ENCODE measurements around the gene SELPLG. TPM values are rescaled to one million over a fixed set of nuclear protein-coding genes. Genes with fewer than 3 reads are reported as not detected.

SELPLG gene
- total RNA-seq, 1 donor from 2014 or later, result 5.8 TPM

- Histone ChIP-seq H2AFZ (ENCODE audit: low read depth, low read length) (no peak overlapping the region), H3K36me3 (ENCODE audit: insufficient read depth, low read length) (peaks cover 13% of the 10 kb centered on the region), H3K4me2 (ENCODE audit: low read length) (no peak overlapping the region), H4K20me1 (ENCODE audit: insufficient read depth, low read length) (no peaks in the 10 kb centered on the region), H3K9me3 (ENCODE audit: insufficient read depth, low read depth, low read length) (no peaks in the 10 kb centered on the region), H3K27ac (ENCODE audit: low read depth, low read length) (no peak overlapping the region), H3K79me2 (ENCODE audit: insufficient read depth, low read length) (no peaks in the 10 kb centered on the region), H3K4me1 (ENCODE audit: insufficient read depth, low read length) (peaks cover 5% of the 10 kb centered on the region), H3K27me3 (ENCODE audit: insufficient read depth, low read length) (no peaks in the 10 kb centered on the region), H3K4me3 (ENCODE audit: insufficient read depth, low read depth, low read length) (no peak overlapping the region), H3K9ac (ENCODE audit: low read length) (no peak overlapping the region)
- peaks cover 11% of the 10 kb centered on the region for H3K4me1 Mint-ChIP-seq (ENCODE audit: low read depth, unreplicated experiment)
- H3K9me3 Mint-ChIP-seq (ENCODE audit: unreplicated experiment), result peaks cover 3% of the 10 kb centered on the region
- FAIRE-seq (no peak), DNase-seq (ENCODE audit: low read depth) (peak; percentile 33)
- H3K36me3 Mint-ChIP-seq (ENCODE audit: low read depth, unreplicated experiment), result peaks cover 5% of the 10 kb centered on the region
- no peak overlapping the region for H3K4me3 Mint-ChIP-seq (ENCODE audit: unreplicated experiment)
- no peak overlapping the region for H3K27ac Mint-ChIP-seq (ENCODE audit: unreplicated experiment)
- no peak for TF ChIP-seq EZH2 (IDR thresholded peaks at IDR 0.05; ENCODE audit: insufficient read depth, low read length)
- TF ChIP-seq CTCF (IDR thresholded peaks at IDR 0.05; ENCODE audit: insufficient read depth, low read depth, low read length), result no peak
- no peaks in the 10 kb centered on the region for H3K27me3 Mint-ChIP-seq (ENCODE audit: low read depth, unreplicated experiment)
These were observed 61.4 kb downstream of the SELPLG start for GRCh38 chr12:108572166-108572790.

Small RNAs within 50 kb of the gene (microRNA-seq; reads per million reads assigned to microRNA genes)
- gene MIR4496, result not detected

Other genes with a start within 250 kb of the SELPLG start
- 3.5 and 4.7 TPM in 2 replicates for gene FICD, start 118.6 kb downstream of the SELPLG start, total RNA-seq
- gene SART3, start 72.7 kb downstream of the SELPLG start, total RNA-seq, result 39.9 and 48.4 TPM in 2 replicates
- 121 and 124 TPM in 2 replicates for gene ISCU, start 71.3 kb downstream of the SELPLG start, total RNA-seq
- 0.91 and 1.8 TPM in 2 replicates for gene TMEM119, start 35.8 kb downstream of the SELPLG start, total RNA-seq
- gene CORO1C, start 97.6 kb upstream of the SELPLG start, total RNA-seq, result 364 and 391 TPM in 2 replicates
- 64.6 and 75.9 TPM in 2 replicates for gene SSH1, start 223.7 kb upstream of the SELPLG start, total RNA-seq
- gene DAO, start 246.2 kb upstream of the SELPLG start, total RNA-seq, result not detected in 2 replicates

Measured in astrocyte (in vitro differentiated cells and primary cell).